ENCODE data around the gene PEG3. TPM values are rescaled to one million over a fixed set of nuclear protein-coding genes. Genes with fewer than 3 reads are reported as not detected.

Gene PEG3
- total RNA-seq, 1 donor from 2014 or later = not detected

- Mint-ChIP-seq H3K27ac (ENCODE audit: unreplicated experiment) (no peak overlapping the region), H3K4me3 (ENCODE audit: unreplicated experiment) (no peak overlapping the region), H3K4me1 (ENCODE audit: unreplicated experiment) (no peaks in the 10 kb centered on the region), H3K9me3 (ENCODE audit: unreplicated experiment) (peaks cover 42% of the 10 kb centered on the region), H3K36me3 (ENCODE audit: unreplicated experiment) (peaks cover 4% of the 10 kb centered on the region), H3K27me3 (ENCODE audit: unreplicated experiment) (no peaks in the 10 kb centered on the region)
- TF ChIP-seq CTCF (IDR thresholded peaks at IDR 0.05) = no peak
- DNase-seq (ENCODE audit: extremely low spot score, unreplicated experiment) = no peak
Observed at GRCh38 chr19:56837004-56837403, 3.5 kb downstream of the PEG3 start.

- Mint-ChIP-seq H3K4me1 (ENCODE audit: unreplicated experiment) (no peaks in the 10 kb centered on the region), H3K27me3 (ENCODE audit: unreplicated experiment) (no peaks in the 10 kb centered on the region), H3K9me3 (ENCODE audit: unreplicated experiment) (peaks cover 39% of the 10 kb centered on the region), H3K4me3 (ENCODE audit: unreplicated experiment) (no peak overlapping the region), H3K36me3 (ENCODE audit: unreplicated experiment) (peaks cover 4% of the 10 kb centered on the region), H3K27ac (ENCODE audit: unreplicated experiment) (no peak overlapping the region)
- TF ChIP-seq CTCF (IDR thresholded peaks at IDR 0.05) = no peak
- no peak for DNase-seq (ENCODE audit: extremely low spot score, unreplicated experiment)
Observed at GRCh38 chr19:56836059-56836458, 4.5 kb downstream of the PEG3 start.

- Mint-ChIP-seq H3K9me3 (ENCODE audit: unreplicated experiment) (peaks cover 37% of the 10 kb centered on the region), H3K27ac (ENCODE audit: unreplicated experiment) (no peak overlapping the region), H3K36me3 (ENCODE audit: unreplicated experiment) (peaks cover 4% of the 10 kb centered on the region), H3K4me3 (ENCODE audit: unreplicated experiment) (no peak overlapping the region), H3K27me3 (ENCODE audit: unreplicated experiment) (no peaks in the 10 kb centered on the region), H3K4me1 (ENCODE audit: unreplicated experiment) (no peaks in the 10 kb centered on the region)
- no peak for DNase-seq (ENCODE audit: extremely low spot score, unreplicated experiment)
- no peak for TF ChIP-seq CTCF (IDR thresholded peaks at IDR 0.05)
Observed at GRCh38 chr19:56835401-56835800, 5.1 kb downstream of the PEG3 start.

GRCh38 chr19:56834564-56835375 lies 5.8 kb downstream of the PEG3 start:
- no peak for TF ChIP-seq CTCF (IDR thresholded peaks at IDR 0.05)
- H3K27me3 Mint-ChIP-seq (ENCODE audit: unreplicated experiment) = no peaks in the 10 kb centered on the region
- H3K27ac Mint-ChIP-seq (ENCODE audit: unreplicated experiment) = no peak overlapping the region
- H3K4me1 Mint-ChIP-seq (ENCODE audit: unreplicated experiment) = no peaks in the 10 kb centered on the region
- H3K9me3 Mint-ChIP-seq (ENCODE audit: unreplicated experiment) = peaks cover 40% of the 10 kb centered on the region
- no peak overlapping the region for H3K4me3 Mint-ChIP-seq (ENCODE audit: unreplicated experiment)
- no peak for DNase-seq (ENCODE audit: extremely low spot score, unreplicated experiment)
- peaks cover 4% of the 10 kb centered on the region for H3K36me3 Mint-ChIP-seq (ENCODE audit: unreplicated experiment)

- Mint-ChIP-seq H3K4me1 (ENCODE audit: unreplicated experiment) (no peaks in the 10 kb centered on the region), H3K9me3 (ENCODE audit: unreplicated experiment) (peaks cover 50% of the 10 kb centered on the region), H3K36me3 (ENCODE audit: unreplicated experiment) (no peaks in the 10 kb centered on the region), H3K27me3 (ENCODE audit: unreplicated experiment) (no peaks in the 10 kb centered on the region), H3K27ac (ENCODE audit: unreplicated experiment) (no peak overlapping the region), H3K4me3 (ENCODE audit: unreplicated experiment) (no peak overlapping the region)
- no peak for TF ChIP-seq CTCF (IDR thresholded peaks at IDR 0.05)
- DNase-seq (ENCODE audit: extremely low spot score, unreplicated experiment) = no peak
Observed at GRCh38 chr19:56832352-56832928, 8.1 kb downstream of the PEG3 start.
